Type B pancreatic cell (in vitro differentiated cells): ENCODE results near the gene CD47. TPM values are rescaled to one million over a fixed set of nuclear protein-coding genes. Genes with fewer than 3 reads are reported as not detected.

Source experiments
- DNase-seq: peaks from one replicate; pipeline ENCODE4 v3.0.0; 2021; ENCODE audit warnings: mixed read lengths; ENCODE audit not compliant: unreplicated experiment; ENCODE audit errors: extremely low spot score
- H3K27ac Mint-ChIP-seq: 2 replicates; pipeline ENCODE4 v1.8.0; 2021; ENCODE audit warnings: mild to moderate bottlenecking, mixed read lengths
- H3K27me3 Mint-ChIP-seq: 2 replicates; pipeline ENCODE4 v1.8.0; 2021; ENCODE audit warnings: mixed read lengths
- H3K36me3 Mint-ChIP-seq: 2 replicates; pipeline ENCODE4 v1.8.0; 2021; ENCODE audit warnings: mixed read lengths
- H3K4me1 Mint-ChIP-seq: one replicate; pipeline ENCODE4 v1.8.0; 2021; ENCODE audit warnings: mixed read lengths; ENCODE audit not compliant: unreplicated experiment
- H3K4me3 Mint-ChIP-seq: 2 replicates; pipeline ENCODE4 v1.8.0; 2021; ENCODE audit warnings: mild to moderate bottlenecking, mixed read lengths
- H3K9me3 Mint-ChIP-seq: 2 replicates; pipeline ENCODE4 v1.8.0; 2021; ENCODE audit warnings: mixed read lengths
- total RNA-seq: library from RNA; stranded (reverse); gene quantifications from 2 replicates; pipeline ENCODE4 v1.2.1, GENCODE V29; 2021; ENCODE audit warnings: low replicate concordance
- TF ChIP-seq, protein P1 (sequence below): fragments of 200-600 bp; sonication (generic); conservative IDR thresholded peaks from 2 replicates; pipeline ENCODE4 v1.5.0; 2021; ENCODE audit warnings: antibody characterized with exemption, mild to moderate bottlenecking

CD47 gene
- total RNA-seq, 1 donor from 2014 or later = 113 TPM

DNA sequence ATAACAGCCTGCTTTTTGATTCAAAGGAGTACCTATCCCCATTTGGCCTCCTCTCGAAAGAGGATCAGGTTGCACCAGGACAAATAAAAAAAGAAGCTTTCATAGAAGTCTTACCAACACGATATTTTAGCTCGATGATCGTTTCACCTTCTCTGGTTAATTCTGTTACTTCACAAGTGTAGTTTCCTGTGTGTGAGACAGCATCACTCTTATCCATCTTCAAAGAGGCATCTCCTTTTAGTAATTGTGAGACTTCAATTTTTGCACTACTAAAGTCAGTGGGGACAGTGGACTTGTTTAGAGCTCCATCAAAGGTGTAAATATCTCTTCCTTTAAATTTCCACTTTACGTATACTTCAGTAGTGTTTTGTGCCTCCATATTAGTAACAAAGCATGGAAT, 11.0 kb downstream of the CD47 start:
- Mint-ChIP-seq H3K27ac (no peak overlapping the region), H3K27me3 (no peaks in the 10 kb centered on the region), H3K36me3 (peaks cover 21% of the 10 kb centered on the region), H3K4me1 (no peaks in the 10 kb centered on the region), H3K4me3 (no peak overlapping the region), H3K9me3 (no peaks in the 10 kb centered on the region)
- TF ChIP-seq, protein P1, sequence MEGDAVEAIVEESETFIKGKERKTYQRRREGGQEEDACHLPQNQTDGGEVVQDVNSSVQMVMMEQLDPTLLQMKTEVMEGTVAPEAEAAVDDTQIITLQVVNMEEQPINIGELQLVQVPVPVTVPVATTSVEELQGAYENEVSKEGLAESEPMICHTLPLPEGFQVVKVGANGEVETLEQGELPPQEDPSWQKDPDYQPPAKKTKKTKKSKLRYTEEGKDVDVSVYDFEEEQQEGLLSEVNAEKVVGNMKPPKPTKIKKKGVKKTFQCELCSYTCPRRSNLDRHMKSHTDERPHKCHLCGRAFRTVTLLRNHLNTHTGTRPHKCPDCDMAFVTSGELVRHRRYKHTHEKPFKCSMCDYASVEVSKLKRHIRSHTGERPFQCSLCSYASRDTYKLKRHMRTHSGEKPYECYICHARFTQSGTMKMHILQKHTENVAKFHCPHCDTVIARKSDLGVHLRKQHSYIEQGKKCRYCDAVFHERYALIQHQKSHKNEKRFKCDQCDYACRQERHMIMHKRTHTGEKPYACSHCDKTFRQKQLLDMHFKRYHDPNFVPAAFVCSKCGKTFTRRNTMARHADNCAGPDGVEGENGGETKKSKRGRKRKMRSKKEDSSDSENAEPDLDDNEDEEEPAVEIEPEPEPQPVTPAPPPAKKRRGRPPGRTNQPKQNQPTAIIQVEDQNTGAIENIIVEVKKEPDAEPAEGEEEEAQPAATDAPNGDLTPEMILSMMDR = no peak
- DNase-seq = no peak

DNA sequence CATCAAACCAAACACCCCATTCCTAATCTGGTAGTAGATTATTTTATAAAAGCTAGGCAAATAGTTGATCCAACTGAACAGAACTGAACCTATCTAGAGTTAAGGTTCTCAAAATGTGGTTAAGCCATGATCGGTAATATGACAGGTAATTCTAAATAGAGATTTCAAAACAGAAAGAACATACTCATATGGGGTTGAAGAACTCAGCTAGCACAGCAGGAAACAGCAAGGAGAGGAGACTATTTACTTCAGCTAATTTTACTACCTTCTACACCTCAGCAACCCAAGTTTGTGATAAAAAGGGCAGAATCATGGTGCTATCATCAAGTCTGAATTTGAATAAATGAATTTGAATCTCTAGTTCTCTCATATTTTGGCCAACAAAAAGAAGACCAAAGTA, 11.8 kb downstream of the CD47 start:
- no peaks in the 10 kb centered on the region for H3K27me3 Mint-ChIP-seq
- TF ChIP-seq, protein P1 = no peak
- H3K36me3 Mint-ChIP-seq = peaks cover 22% of the 10 kb centered on the region
- no peak overlapping the region for H3K27ac Mint-ChIP-seq
- peaks cover 1% of the 10 kb centered on the region for H3K4me1 Mint-ChIP-seq
- H3K9me3 Mint-ChIP-seq = no peaks in the 10 kb centered on the region
- DNase-seq = no peak
- H3K4me3 Mint-ChIP-seq = no peak overlapping the region

DNA sequence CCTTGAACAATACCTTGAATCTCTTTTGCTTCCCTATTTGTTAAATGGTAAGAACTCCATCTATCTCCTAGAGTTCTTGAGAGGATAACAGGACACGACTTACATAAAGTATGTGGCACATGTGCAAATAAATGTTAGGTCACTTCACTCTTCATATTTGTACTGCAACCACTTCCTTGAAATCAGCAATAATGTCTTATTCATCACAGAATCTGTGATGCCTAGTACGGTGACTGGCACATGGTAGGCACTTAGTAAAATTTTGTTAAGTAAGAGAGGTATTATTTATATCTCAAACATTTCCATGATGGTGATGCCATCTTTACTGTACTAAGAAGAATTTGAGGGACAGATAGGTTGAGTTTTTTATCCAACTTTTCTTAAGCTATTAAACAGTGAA, 14.3 kb downstream of the CD47 start:
- no peak for DNase-seq
- H3K4me3 Mint-ChIP-seq = no peak overlapping the region
- H3K27me3 Mint-ChIP-seq = no peaks in the 10 kb centered on the region
- TF ChIP-seq, protein P1 = no peak
- H3K36me3 Mint-ChIP-seq = peaks cover 39% of the 10 kb centered on the region
- peaks cover 9% of the 10 kb centered on the region for H3K4me1 Mint-ChIP-seq
- no peaks in the 10 kb centered on the region for H3K9me3 Mint-ChIP-seq
- H3K27ac Mint-ChIP-seq = no peak overlapping the region

DNA sequence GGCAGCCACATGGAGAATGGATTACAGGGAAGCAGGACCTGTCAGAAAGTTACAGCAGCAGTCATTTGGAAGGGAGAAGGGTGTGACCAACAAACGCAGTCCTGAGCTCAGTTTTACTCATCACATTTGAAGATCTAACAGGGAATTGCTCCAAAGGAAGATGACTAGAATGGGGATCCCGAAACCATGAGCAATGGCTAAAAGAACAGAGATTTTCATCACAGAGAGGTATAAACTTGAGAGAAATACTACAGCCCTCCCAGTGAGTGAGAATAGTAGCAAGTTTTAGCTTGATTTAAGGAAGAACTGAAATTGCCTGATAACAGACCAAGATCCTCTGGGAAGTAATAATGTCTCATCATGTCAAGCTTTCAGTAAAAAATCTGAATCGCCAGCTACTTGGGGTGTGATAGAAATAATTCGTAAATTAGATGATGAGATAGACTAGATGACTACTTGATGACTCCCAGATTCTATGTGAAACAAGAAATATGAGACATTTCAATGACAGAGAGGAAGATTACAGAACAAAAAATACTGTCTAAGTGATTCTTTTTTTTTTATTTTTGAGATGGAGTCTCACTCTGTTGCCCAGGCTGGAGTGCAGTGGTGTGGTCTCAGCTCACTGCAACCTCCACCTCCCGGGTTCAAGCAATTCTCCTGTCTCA, 16.9 kb downstream of the CD47 start:
- H3K4me1 Mint-ChIP-seq = peaks cover 9% of the 10 kb centered on the region
- no peak overlapping the region for H3K27ac Mint-ChIP-seq
- no peaks in the 10 kb centered on the region for H3K9me3 Mint-ChIP-seq
- H3K27me3 Mint-ChIP-seq = no peaks in the 10 kb centered on the region
- TF ChIP-seq, protein P1 = no peak
- peaks cover 44% of the 10 kb centered on the region for H3K36me3 Mint-ChIP-seq
- DNase-seq = no peak
- no peak overlapping the region for H3K4me3 Mint-ChIP-seq

DNA sequence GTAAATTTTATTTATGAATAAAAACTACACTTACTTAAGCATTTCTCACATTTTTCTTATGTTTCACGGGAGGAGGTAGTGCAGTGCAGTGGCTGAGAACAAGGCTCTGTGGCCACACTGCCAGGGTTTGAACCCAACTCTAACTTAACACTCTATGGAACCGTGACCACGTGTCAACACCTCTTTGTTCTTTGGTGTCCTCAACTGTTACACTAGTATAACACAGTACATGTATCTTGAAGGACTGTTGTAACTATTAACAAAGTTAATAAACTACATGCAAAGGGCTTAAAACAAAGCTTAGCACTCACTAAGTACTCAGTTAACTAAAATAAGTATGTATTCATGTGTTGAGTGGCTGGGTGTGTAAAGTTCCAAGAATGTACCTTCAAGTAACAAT, 19.5 kb downstream of the CD47 start:
- no peak overlapping the region for H3K4me3 Mint-ChIP-seq
- TF ChIP-seq, protein P1 = no peak
- H3K4me1 Mint-ChIP-seq = peaks cover 9% of the 10 kb centered on the region
- peaks cover 40% of the 10 kb centered on the region for H3K36me3 Mint-ChIP-seq
- H3K27me3 Mint-ChIP-seq = no peaks in the 10 kb centered on the region
- no peak overlapping the region for H3K27ac Mint-ChIP-seq
- no peak for DNase-seq
- no peaks in the 10 kb centered on the region for H3K9me3 Mint-ChIP-seq

DNA sequence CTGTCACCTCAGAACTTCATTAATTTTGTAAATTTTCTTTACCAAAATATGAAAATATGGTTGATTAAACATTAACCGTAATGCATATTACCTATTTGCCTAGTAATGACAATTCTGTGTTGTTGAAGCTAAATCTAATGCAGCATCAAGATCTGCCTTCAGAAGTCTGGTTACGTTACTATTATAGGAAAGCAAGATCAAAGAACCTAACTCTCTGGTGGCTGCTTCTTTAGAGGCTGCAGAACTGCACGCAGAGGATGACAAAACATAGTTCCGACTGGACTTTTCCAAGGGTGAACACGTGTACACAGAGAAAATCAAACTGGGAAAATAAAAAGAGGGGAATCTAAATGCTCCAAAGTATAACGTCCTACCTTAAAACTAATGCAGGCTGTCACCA, 20.5 kb downstream of the CD47 start:
- Mint-ChIP-seq H3K27me3 (no peaks in the 10 kb centered on the region), H3K27ac (no peak overlapping the region), H3K4me3 (no peak overlapping the region), H3K4me1 (peaks cover 9% of the 10 kb centered on the region), H3K36me3 (peaks cover 46% of the 10 kb centered on the region), H3K9me3 (no peaks in the 10 kb centered on the region)
- TF ChIP-seq, protein P1 = no peak
- DNase-seq = no peak
